A673 (cell line): ENCODE data around the gene SARDH.
"Not testable (repeated sequence)": the region's sequence is repeated elsewhere in the genome, so short reads cannot be mapped to it uniquely, and the experiment has no call there.

Experiments
- CTCF ChIP-seq: fragments of 300-800, 200-600 bp; sonication (generic); conservative IDR thresholded peaks from 2 replicates; pipeline ENCODE4 v1.5.1; 2017; ENCODE audit warnings: low read depth, mild to moderate bottlenecking, antibody characterized with exemption, low read length, moderate library complexity, mixed read lengths
- EZH2 ChIP-seq: fragments of 200-600 bp; sonication (generic); IDR thresholded peaks from 2 replicates; pipeline ENCODE4 v1.6.1; 2017; ENCODE audit warnings: borderline replicate concordance, low read depth, mild to moderate bottlenecking, mixed read lengths, antibody characterized with exemption, low read length; ENCODE audit not compliant: poor library complexity, severe bottlenecking

- TF ChIP-seq EZH2, CTCF: not testable (repeated sequence)
Observed at GRCh38 chr9:133766234-133766633, 28.1 kb upstream of the SARDH start.
